Measurements from ENCODE around the gene ASAP2. TPM values are rescaled to one million over a fixed set of nuclear protein-coding genes. Genes with fewer than 3 reads are reported as not detected.

ASAP2 gene
- total RNA-seq, 2 experiments from 2014 or later, result 0.27 TPM; not detected in 1

DNA sequence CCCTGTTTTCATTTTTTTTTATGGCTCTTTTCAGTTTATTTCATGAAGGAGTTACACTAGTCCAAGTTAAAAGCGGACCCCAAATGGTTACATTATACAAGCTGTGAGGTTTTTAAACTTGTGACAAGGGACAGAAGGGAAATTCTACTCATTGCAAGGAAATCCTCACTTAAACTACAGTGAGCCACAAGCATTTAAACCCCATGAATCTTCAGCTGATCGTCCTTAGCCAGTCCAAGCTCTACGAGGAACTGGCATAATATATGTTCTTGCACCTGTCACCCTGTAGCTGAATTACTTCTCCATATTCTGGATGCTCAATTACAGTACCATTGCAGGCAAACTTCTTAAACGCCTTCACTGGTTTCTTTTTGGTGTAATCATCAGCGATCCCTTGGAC is 64.5 kb downstream of the ASAP2 start:
- intact Hi-C loops (cut with micrococcal nuclease; ENCODE audit: unreplicated experiment), result no loop called here
- no peaks in the 10 kb centered on the region for H3K9me2 ChIP-seq (ENCODE audit: insufficient read depth, low read length)
- H3K4me3 ChIP-seq (ENCODE audit: low read depth, low read length, poor library complexity, severe bottlenecking), result no peak overlapping the region
- H3K4me2 ChIP-seq (ENCODE audit: low read length), result no peak overlapping the region
- H2AFZ ChIP-seq (ENCODE audit: low read length), result no peak overlapping the region
- H3K79me2 ChIP-seq (ENCODE audit: insufficient read depth, low read depth, low read length), result no peaks in the 10 kb centered on the region
- ChIA-PET CTCF (ENCODE audit: unreplicated experiment) (no interaction called here), POLR2A (interaction anchor here (1.0 kb wide), 1 partner anchor 13 kb away, joined by 4 read pairs; no protein-coding TSS in a partner anchor)
- H3K36me3 ChIP-seq (ENCODE audit: insufficient read depth, low read length), result no peaks in the 10 kb centered on the region
- H3K27ac ChIP-seq (ENCODE audit: low read depth, low read length, poor library complexity, severe bottlenecking), result no peak overlapping the region
- no TSS peak for BruUV-seq (replicated peaks)
- no peak for DNase-seq (ENCODE audit: low spot score)
- no peaks in the 10 kb centered on the region for H4K20me1 ChIP-seq (ENCODE audit: insufficient read depth, low read length)
- H3K9me3 ChIP-seq (ENCODE audit: low read length), result no peaks in the 10 kb centered on the region
- H3K4me1 ChIP-seq (ENCODE audit: insufficient read depth, low read length, poor library complexity, severe bottlenecking), result no peaks in the 10 kb centered on the region
- TF ChIP-seq EZH2phosphoT487 (IDR thresholded peaks at IDR 0.05; ENCODE audit: borderline replicate concordance, low read depth, low read length), result no peak
- TF ChIP-seq, protein P1, sequence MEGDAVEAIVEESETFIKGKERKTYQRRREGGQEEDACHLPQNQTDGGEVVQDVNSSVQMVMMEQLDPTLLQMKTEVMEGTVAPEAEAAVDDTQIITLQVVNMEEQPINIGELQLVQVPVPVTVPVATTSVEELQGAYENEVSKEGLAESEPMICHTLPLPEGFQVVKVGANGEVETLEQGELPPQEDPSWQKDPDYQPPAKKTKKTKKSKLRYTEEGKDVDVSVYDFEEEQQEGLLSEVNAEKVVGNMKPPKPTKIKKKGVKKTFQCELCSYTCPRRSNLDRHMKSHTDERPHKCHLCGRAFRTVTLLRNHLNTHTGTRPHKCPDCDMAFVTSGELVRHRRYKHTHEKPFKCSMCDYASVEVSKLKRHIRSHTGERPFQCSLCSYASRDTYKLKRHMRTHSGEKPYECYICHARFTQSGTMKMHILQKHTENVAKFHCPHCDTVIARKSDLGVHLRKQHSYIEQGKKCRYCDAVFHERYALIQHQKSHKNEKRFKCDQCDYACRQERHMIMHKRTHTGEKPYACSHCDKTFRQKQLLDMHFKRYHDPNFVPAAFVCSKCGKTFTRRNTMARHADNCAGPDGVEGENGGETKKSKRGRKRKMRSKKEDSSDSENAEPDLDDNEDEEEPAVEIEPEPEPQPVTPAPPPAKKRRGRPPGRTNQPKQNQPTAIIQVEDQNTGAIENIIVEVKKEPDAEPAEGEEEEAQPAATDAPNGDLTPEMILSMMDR (conservative IDR thresholded peaks at IDR 0.05; ENCODE audit: low read length), result no peak

DNA sequence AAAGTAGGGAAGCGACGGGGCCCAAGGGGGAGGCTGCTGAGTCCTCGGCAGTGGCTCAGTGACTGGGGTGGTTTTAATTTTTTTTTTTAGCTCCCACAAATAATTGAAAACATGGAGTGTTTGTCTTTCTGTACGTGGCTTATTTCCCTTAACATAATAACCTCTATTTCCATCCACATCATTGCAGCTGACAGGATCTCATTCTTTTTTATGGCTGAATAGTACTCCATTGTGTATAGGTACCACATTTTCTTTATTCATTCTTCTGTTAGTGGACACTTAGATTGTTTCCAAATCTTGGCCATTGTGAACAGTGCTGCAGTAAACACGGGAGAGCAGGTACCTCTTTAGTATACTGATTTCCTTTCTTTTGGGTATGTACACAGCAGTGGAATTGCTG is 65.1 kb downstream of the ASAP2 start:
- intact Hi-C loops (cut with micrococcal nuclease; ENCODE audit: unreplicated experiment), result no loop called here
- no peaks in the 10 kb centered on the region for H3K79me2 ChIP-seq (ENCODE audit: insufficient read depth, low read depth, low read length)
- ChIA-PET CTCF (ENCODE audit: unreplicated experiment) (no interaction called here), POLR2A (interaction anchor here (1.0 kb wide), 1 partner anchor 14 kb away, joined by 4 read pairs; no protein-coding TSS in a partner anchor)
- no peak overlapping the region for H3K27ac ChIP-seq (ENCODE audit: low read depth, low read length, poor library complexity, severe bottlenecking)
- no peak overlapping the region for H3K4me3 ChIP-seq (ENCODE audit: low read depth, low read length, poor library complexity, severe bottlenecking)
- no peaks in the 10 kb centered on the region for H3K4me1 ChIP-seq (ENCODE audit: insufficient read depth, low read length, poor library complexity, severe bottlenecking)
- no peak overlapping the region for H3K4me2 ChIP-seq (ENCODE audit: low read length)
- no peaks in the 10 kb centered on the region for H3K9me2 ChIP-seq (ENCODE audit: insufficient read depth, low read length)
- no peaks in the 10 kb centered on the region for H3K36me3 ChIP-seq (ENCODE audit: insufficient read depth, low read length)
- no peaks in the 10 kb centered on the region for H3K9me3 ChIP-seq (ENCODE audit: low read length)
- H2AFZ ChIP-seq (ENCODE audit: low read length), result no peak overlapping the region
- no peaks in the 10 kb centered on the region for H4K20me1 ChIP-seq (ENCODE audit: insufficient read depth, low read length)
- DNase-seq (ENCODE audit: low spot score), result no peak
- no TSS peak for BruUV-seq (replicated peaks)
- TF ChIP-seq, protein P1 (conservative IDR thresholded peaks at IDR 0.05; ENCODE audit: low read length), result no peak
- TF ChIP-seq EZH2phosphoT487 (IDR thresholded peaks at IDR 0.05; ENCODE audit: borderline replicate concordance, low read depth, low read length), result no peak

DNA sequence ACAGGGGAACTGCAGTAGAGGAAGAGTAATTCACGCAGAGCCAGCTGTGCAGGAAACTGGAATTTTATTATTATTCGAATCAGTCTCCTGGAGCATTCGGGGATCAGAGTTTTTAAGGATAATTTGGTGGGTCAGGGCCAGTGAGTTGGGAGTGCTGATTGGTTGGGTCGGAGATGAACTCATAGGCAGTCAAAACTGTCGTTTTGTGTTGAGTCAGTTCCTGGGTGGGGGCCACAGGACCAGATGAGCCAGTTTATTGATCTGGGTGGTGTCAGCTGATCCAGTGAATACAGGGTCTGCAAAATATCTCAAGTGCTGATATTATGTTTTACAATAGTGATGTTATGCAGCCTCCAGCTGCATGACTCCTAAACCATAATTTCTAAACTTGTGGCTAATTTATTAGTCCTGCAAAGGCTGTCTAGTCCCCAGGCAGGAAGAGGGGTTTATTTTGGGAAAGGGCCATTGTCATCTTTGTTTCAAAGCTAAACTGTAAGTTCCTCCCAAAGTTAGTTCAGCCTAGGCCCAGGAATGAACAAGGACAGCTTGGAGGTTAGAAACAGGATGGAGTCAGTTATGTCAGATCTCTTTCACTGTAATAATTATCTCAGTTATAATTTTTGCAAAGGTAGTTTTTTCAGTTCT is 67.0 kb downstream of the ASAP2 start:
- Histone ChIP-seq H3K4me2 (ENCODE audit: low read length) (no peak overlapping the region), H2AFZ (ENCODE audit: low read length) (no peak overlapping the region), H3K4me3 (ENCODE audit: low read depth, low read length, poor library complexity, severe bottlenecking) (no peak overlapping the region), H3K9me2 (ENCODE audit: insufficient read depth, low read length) (no peaks in the 10 kb centered on the region), H3K27ac (ENCODE audit: low read depth, low read length, poor library complexity, severe bottlenecking) (no peak overlapping the region), H4K20me1 (ENCODE audit: insufficient read depth, low read length) (no peaks in the 10 kb centered on the region), H3K79me2 (ENCODE audit: insufficient read depth, low read depth, low read length) (no peaks in the 10 kb centered on the region), H3K36me3 (ENCODE audit: insufficient read depth, low read length) (no peaks in the 10 kb centered on the region), H3K4me1 (ENCODE audit: insufficient read depth, low read length, poor library complexity, severe bottlenecking) (no peaks in the 10 kb centered on the region), H3K9me3 (ENCODE audit: low read length) (no peaks in the 10 kb centered on the region)
- BruUV-seq (replicated peaks), result no TSS peak
- ChIA-PET CTCF (ENCODE audit: unreplicated experiment) (interaction anchor here (0.5 kb wide), 1 partner anchor 68 kb away, joined by 4 read pairs; no protein-coding TSS in a partner anchor), POLR2A (interaction anchor here (0.5 to 0.7 kb wide), 4 partner anchors 21 to 218 kb away, joined by 3 to 6 read pairs (median 4); no protein-coding TSS in a partner anchor)
- intact Hi-C loops (cut with micrococcal nuclease; ENCODE audit: unreplicated experiment), result no loop called here
- DNase-seq (ENCODE audit: low spot score), result no peak
- no peak for TF ChIP-seq EZH2phosphoT487 (IDR thresholded peaks at IDR 0.05; ENCODE audit: borderline replicate concordance, low read depth, low read length)
- TF ChIP-seq, protein P1 (conservative IDR thresholded peaks at IDR 0.05; ENCODE audit: low read length), result no peak
